Measurements from ENCODE around the gene ST6GALNAC5. TPM values are rescaled to one million over a fixed set of nuclear protein-coding genes. Genes with fewer than 3 reads are reported as not detected.
"Not testable (repeated sequence)": the region's sequence is repeated elsewhere in the genome, so short reads cannot be mapped to it uniquely, and the experiment has no call there.

Gene ST6GALNAC5
- total RNA-seq: 10 to 100 TPM in 1 of 2 donors, 1 to 10 TPM in 1; 2.6 to 12.9 TPM

- H3K9me3 ChIP-seq: no peaks in the 10 kb centered on the region
- no peak within 1 kb of the TSS for H3K4me3 ChIP-seq
- H3K4me1 ChIP-seq: peaks cover 18% of the 10 kb centered on the region
- intact Hi-C loops (cut with DNase I): no loop called here
- DNase-seq (peak in 2 of 4 donors; percentile 10 to 12), ATAC-seq (no peak)
- no peak for TF ChIP-seq POLR2A (IDR thresholded peaks at IDR 0.05)
- no peak for TF ChIP-seq CTCF (IDR thresholded peaks at IDR 0.05)
- no peak within 1 kb of the TSS for H3K27ac ChIP-seq
- H3K27me3 ChIP-seq: peaks cover 0 to 8% of the 10 kb centered on the region in 2 donors
- H3K36me3 ChIP-seq (replicated peaks in 1 of 2; ENCODE audit: insufficient read depth in 1 of 2, low read depth in 2 of 2): no peaks in the 10 kb centered on the region
- WGBS, 2 donors: 1% methylated on average over 21 to 50 of the region's 50 CpGs
These were observed at the start of gene ST6GALNAC5 for GRCh38 chr1:76867342-76868130. ST6GALNAC5 (plus strand) TSS chr1:76867480.

DNA sequence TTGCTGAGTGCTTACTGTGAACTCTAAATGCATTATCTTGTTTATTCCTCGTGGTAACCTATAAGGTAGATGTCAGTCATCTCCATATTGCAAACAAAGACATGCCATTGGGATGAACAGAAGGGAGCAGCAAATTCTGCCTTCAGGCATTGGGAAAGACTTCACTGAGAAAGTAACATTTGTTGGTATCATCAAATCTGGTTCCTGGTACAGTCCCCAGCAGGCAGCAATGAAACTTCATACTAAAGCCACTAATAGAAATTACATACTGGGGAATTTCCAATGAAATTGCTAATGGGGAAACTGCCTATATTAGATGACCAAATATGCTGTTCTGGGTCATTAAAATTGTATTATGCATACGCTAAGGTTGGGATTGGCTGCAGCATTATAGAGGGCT is 47.3 kb upstream of the ST6GALNAC5 start:
- ATAC-seq: no peak
- 47 to 61% methylated on average over 2 of the region's 2 CpGs for WGBS, 2 donors
- H3K4me1 ChIP-seq: no peaks in the 10 kb centered on the region

DNA sequence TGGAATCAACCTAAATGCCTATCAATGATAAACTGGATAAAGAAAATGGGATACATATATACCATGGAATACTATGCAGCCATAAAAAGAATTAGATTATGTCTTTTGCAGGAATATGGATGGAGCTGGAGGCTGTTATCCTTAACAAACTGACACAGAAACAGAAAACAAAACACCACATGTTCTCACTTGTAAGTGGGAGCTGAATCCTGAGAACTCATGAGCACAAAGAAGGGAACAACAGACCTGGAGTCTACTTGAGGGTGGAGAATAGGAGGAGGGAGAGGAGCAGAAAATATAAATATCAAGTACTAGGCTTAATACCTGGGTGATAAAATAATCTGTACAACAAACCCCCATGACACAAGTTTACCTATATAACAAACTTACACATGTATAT is 44.3 kb upstream of the ST6GALNAC5 start:
- H3K36me3 ChIP-seq (replicated peaks in 1 of 2; ENCODE audit: insufficient read depth in 1 of 2, low read depth in 2 of 2); DNase-seq; ATAC-seq; H3K27me3 ChIP-seq; H3K4me3 ChIP-seq; H3K9me3 ChIP-seq; H3K27ac ChIP-seq; H3K4me1 ChIP-seq; intact Hi-C loops (cut with DNase I): not testable (repeated sequence)

More for the DNA sequence above, 47.3 kb upstream of the ST6GALNAC5 start:
- TF ChIP-seq CTCF (IDR thresholded peaks at IDR 0.05): no peak
- no peak for TF ChIP-seq POLR2A (IDR thresholded peaks at IDR 0.05)
- no peak for DNase-seq
- Histone ChIP-seq H3K36me3 (replicated peaks in 1 of 2; ENCODE audit: insufficient read depth in 1 of 2, low read depth in 2 of 2) (no peaks in the 10 kb centered on the region), H3K27me3 (no peaks in the 10 kb centered on the region), H3K9me3 (no peaks in the 10 kb centered on the region), H3K4me3 (no peak overlapping the region), H3K27ac (no peak overlapping the region)
- intact Hi-C loops (cut with DNase I): no loop called here

DNA sequence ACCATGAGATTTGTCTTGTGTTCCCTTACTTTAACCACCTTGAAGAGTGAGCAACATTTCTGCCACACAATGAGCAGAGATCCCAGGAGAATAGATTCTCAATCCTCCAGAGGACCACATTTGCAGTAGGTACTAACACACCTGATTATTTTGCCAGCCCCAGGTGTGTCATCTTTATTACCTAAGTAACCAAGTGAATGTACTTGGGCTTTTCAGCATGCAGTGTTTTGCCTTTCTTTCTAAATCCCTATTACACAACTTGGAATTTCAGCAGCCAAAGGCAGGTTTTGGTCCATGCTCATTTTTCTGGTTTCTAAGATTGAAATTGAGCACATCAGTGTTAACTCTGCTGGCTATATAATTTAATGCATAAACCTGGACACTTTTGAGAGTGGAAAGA is 43.2 kb upstream of the ST6GALNAC5 start:
- Histone ChIP-seq H3K27me3 (no peaks in the 10 kb centered on the region), H3K36me3 (replicated peaks in 1 of 2; ENCODE audit: insufficient read depth in 1 of 2, low read depth in 2 of 2) (no peaks in the 10 kb centered on the region), H3K9me3 (no peaks in the 10 kb centered on the region), H3K4me3 (no peak overlapping the region), H3K27ac (no peak overlapping the region), H3K4me1 (no peaks in the 10 kb centered on the region)
- TF ChIP-seq CTCF (IDR thresholded peaks at IDR 0.05) (no peak), POLR2A (IDR thresholded peaks at IDR 0.05) (no peak)
- DNase-seq (no peak), ATAC-seq (no peak)
- intact Hi-C loops (cut with DNase I): no loop called here

GRCh38 chr1:76826072-76826845 is 41.0 kb upstream of the ST6GALNAC5 start:
- no peaks in the 10 kb centered on the region for H3K36me3 ChIP-seq (replicated peaks in 1 of 2; ENCODE audit: insufficient read depth in 1 of 2, low read depth in 2 of 2)

More at GRCh38 chr1:76826072-76826845, 41.0 kb upstream of the ST6GALNAC5 start:
- Histone ChIP-seq H3K4me3 (no peak overlapping the region), H3K9me3 (no peaks in the 10 kb centered on the region), H3K4me1 (no peaks in the 10 kb centered on the region), H3K27ac (no peak overlapping the region), H3K27me3 (no peaks in the 10 kb centered on the region)
- intact Hi-C loops (cut with DNase I): no loop called here
- WGBS, 2 donors: 44 to 53% methylated on average over 4 of the region's 4 CpGs
- DNase-seq (no peak), ATAC-seq (no peak)
- TF ChIP-seq POLR2A (IDR thresholded peaks at IDR 0.05): no peak
- no peak for TF ChIP-seq CTCF (IDR thresholded peaks at IDR 0.05)
